ENCODE data around the gene SMIM23. TPM values are rescaled to one million over a fixed set of nuclear protein-coding genes. Genes with fewer than 3 reads are reported as not detected.

Gene SMIM23
- total RNA-seq, 1 experiment from 2014 or later = not detected

- ATAC-seq = no peak
- Histone ChIP-seq H3F3A (ENCODE audit: low read length, unreplicated experiment) (no peaks in the 10 kb centered on the region), H3K4me3 (ENCODE audit: low read length) (no peak overlapping the region), H2AFZ (ENCODE audit: low read length) (no peak overlapping the region), H3K79me2 (ENCODE audit: low read length) (no peaks in the 10 kb centered on the region), H3K27ac (ENCODE audit: low read length) (no peak overlapping the region), H4K20me1 (ENCODE audit: low read length) (no peaks in the 10 kb centered on the region), H3K4me1 (ENCODE audit: insufficient read depth, low read length) (no peaks in the 10 kb centered on the region), H3K4me2 (ENCODE audit: low read length) (no peak overlapping the region), H3K36me3 (ENCODE audit: low read depth, low read length) (no peaks in the 10 kb centered on the region), H3K27me3 (ENCODE audit: low read length) (no peaks in the 10 kb centered on the region), H3K9me3 (ENCODE audit: low read length) (no peaks in the 10 kb centered on the region), H3K9me2 (replicated peaks; ENCODE audit: low read length) (no peaks in the 10 kb centered on the region), H3K9ac (ENCODE audit: low read length) (no peak overlapping the region)
- BruUV-seq (replicated peaks) = no TSS peak
- TF ChIP-seq EZH2phosphoT487 (IDR thresholded peaks at IDR 0.05; ENCODE audit: borderline replicate concordance, low read length) (no peak), CTCF (conservative IDR thresholded peaks at IDR 0.05; ENCODE audit: low read depth, low read length) (no peak), EZH2 (IDR thresholded peaks at IDR 0.05; ENCODE audit: low read length, unreplicated experiment) (no peak)
- ChIA-PET POLR2A (ENCODE audit: unreplicated experiment) (no interaction called here), CTCF (no interaction called here)
- intact Hi-C loops (cut with micrococcal nuclease) = no loop called here
- DNase-seq = no peak
These were observed 12.5 kb upstream of the SMIM23 start for GRCh38 chr5:171773106-171773505.

- H3K4me1 ChIP-seq (ENCODE audit: insufficient read depth, low read length) = no peaks in the 10 kb centered on the region
- no peak overlapping the region for H3K27ac ChIP-seq (ENCODE audit: low read length)
- no peaks in the 10 kb centered on the region for H3F3A ChIP-seq (ENCODE audit: low read length, unreplicated experiment)
- no TSS peak for BruUV-seq (replicated peaks)
- TF ChIP-seq CTCF (conservative IDR thresholded peaks at IDR 0.05; ENCODE audit: low read depth, low read length) = no peak
- TF ChIP-seq EZH2 (IDR thresholded peaks at IDR 0.05; ENCODE audit: low read length, unreplicated experiment) = no peak
- no peak for TF ChIP-seq EZH2phosphoT487 (IDR thresholded peaks at IDR 0.05; ENCODE audit: borderline replicate concordance, low read length)
- H3K36me3 ChIP-seq (ENCODE audit: low read depth, low read length) = no peaks in the 10 kb centered on the region
- H3K27me3 ChIP-seq (ENCODE audit: low read length) = 0 out of 2 replicates have a peak, but pooled peaks cover 11% of the 10 kb centered on the region
- no peaks in the 10 kb centered on the region for H4K20me1 ChIP-seq (ENCODE audit: low read length)
- no peak for DNase-seq
- intact Hi-C loops (cut with micrococcal nuclease) = no loop called here
- POLR2A ChIA-PET (ENCODE audit: unreplicated experiment) = no interaction called here
- H3K4me3 ChIP-seq (ENCODE audit: low read length) = no peak overlapping the region
- no peaks in the 10 kb centered on the region for H3K9me2 ChIP-seq (replicated peaks; ENCODE audit: low read length)
- H3K79me2 ChIP-seq (ENCODE audit: low read length) = no peaks in the 10 kb centered on the region
- ATAC-seq = no peak
- CTCF ChIA-PET = no interaction called here
- no peak overlapping the region for H3K4me2 ChIP-seq (ENCODE audit: low read length)
- no peak overlapping the region for H3K9ac ChIP-seq (ENCODE audit: low read length)
- no peak overlapping the region for H2AFZ ChIP-seq (ENCODE audit: low read length)
- no peaks in the 10 kb centered on the region for H3K9me3 ChIP-seq (ENCODE audit: low read length)
These were observed 11.2 kb upstream of the SMIM23 start for GRCh38 chr5:171774418-171774817.

- H3K4me1 ChIP-seq (ENCODE audit: insufficient read depth, low read length) = no peaks in the 10 kb centered on the region
- no peak for DNase-seq
- ATAC-seq = no peak
- no peak overlapping the region for H3K27ac ChIP-seq (ENCODE audit: low read length)
- no peaks in the 10 kb centered on the region for H4K20me1 ChIP-seq (ENCODE audit: low read length)
- POLR2A ChIA-PET (ENCODE audit: unreplicated experiment) = no interaction called here
- H3K9me2 ChIP-seq (replicated peaks; ENCODE audit: low read length) = no peaks in the 10 kb centered on the region
- no peaks in the 10 kb centered on the region for H3K36me3 ChIP-seq (ENCODE audit: low read depth, low read length)
- TF ChIP-seq CTCF (conservative IDR thresholded peaks at IDR 0.05; ENCODE audit: low read depth, low read length) (no peak), EZH2 (IDR thresholded peaks at IDR 0.05; ENCODE audit: low read length, unreplicated experiment) (no peak), EZH2phosphoT487 (IDR thresholded peaks at IDR 0.05; ENCODE audit: borderline replicate concordance, low read length) (no peak)
- no peaks in the 10 kb centered on the region for H3F3A ChIP-seq (ENCODE audit: low read length, unreplicated experiment)
- no peak overlapping the region for H2AFZ ChIP-seq (ENCODE audit: low read length)
- BruUV-seq (replicated peaks) = no TSS peak
- no peak overlapping the region for H3K4me3 ChIP-seq (ENCODE audit: low read length)
- H3K27me3 ChIP-seq (ENCODE audit: low read length) = peaks cover 12% of the 10 kb centered on the region; the same call in 1 of the 2 replicates
- no peak overlapping the region for H3K4me2 ChIP-seq (ENCODE audit: low read length)
- no peaks in the 10 kb centered on the region for H3K79me2 ChIP-seq (ENCODE audit: low read length)
- intact Hi-C loops (cut with micrococcal nuclease) = no loop called here
- no peaks in the 10 kb centered on the region for H3K9me3 ChIP-seq (ENCODE audit: low read length)
- CTCF ChIA-PET = no interaction called here
- no peak overlapping the region for H3K9ac ChIP-seq (ENCODE audit: low read length)
These were observed 9.4 kb upstream of the SMIM23 start for GRCh38 chr5:171776213-171776612.
